ENCODE measurements around the gene MORC3.
A peak's percentile ranks its signal among the peaks of the same experiment; 100 is the strongest.
"Not testable (repeated sequence)": the region's sequence is repeated elsewhere in the genome, so short reads cannot be mapped to it uniquely, and the experiment has no call there.

The MORC3 gene

GRCh38 chr21:36385233-36386030 is 65.4 kb downstream of the MORC3 start, which contains the start of gene CHAF1B:
TSS of gene CHAF1B (plus strand) at chr21:36385392. CDS start at chr21:36386137, 745 bp downstream.
- DNase-seq = peak; percentile 85

GRCh38 chr21:36386031-36386642 is 66.1 kb downstream of the MORC3 start:
- DNase-seq = no peak

GRCh38 chr21:36388096-36388495 is 68.1 kb downstream of the MORC3 start:
- DNase-seq = no peak

- no peak for DNase-seq
These were observed 68.8 kb downstream of the MORC3 start for GRCh38 chr21:36388835-36389234.

- not testable (repeated sequence) for DNase-seq
These were observed 71.7 kb downstream of the MORC3 start for GRCh38 chr21:36391649-36392048.

- no peak for DNase-seq
These were observed 75.5 kb downstream of the MORC3 start for GRCh38 chr21:36395353-36396111.

GRCh38 chr21:36396325-36396724 is 76.3 kb downstream of the MORC3 start:
- DNase-seq = no peak

GRCh38 chr21:36396971-36397370 is 77.0 kb downstream of the MORC3 start:
- DNase-seq = no peak

- no peak for DNase-seq
These were observed 77.6 kb downstream of the MORC3 start for GRCh38 chr21:36397606-36398005.

GRCh38 chr21:36399736-36400135 is 79.7 kb downstream of the MORC3 start:
- DNase-seq = not testable (repeated sequence)

GRCh38 chr21:36400719-36401118 is 80.7 kb downstream of the MORC3 start:
- DNase-seq = no peak

GRCh38 chr21:36402339-36402738 is 82.3 kb downstream of the MORC3 start:
- DNase-seq = no peak

- DNase-seq = no peak
These were observed 83.7 kb downstream of the MORC3 start for GRCh38 chr21:36403713-36404112.

- DNase-seq = no peak
These were observed 88.6 kb downstream of the MORC3 start for GRCh38 chr21:36408568-36408967.

GRCh38 chr21:36411301-36411700 is 91.3 kb downstream of the MORC3 start:
- no peak for DNase-seq

- DNase-seq = no peak
These were observed 92.9 kb downstream of the MORC3 start for GRCh38 chr21:36412916-36413315.

- DNase-seq = no peak
These were observed 95.4 kb downstream of the MORC3 start for GRCh38 chr21:36415375-36415774.

- DNase-seq = no peak
These were observed 99.2 kb downstream of the MORC3 start for GRCh38 chr21:36419241-36419640.

GRCh38 chr21:36419996-36420395 is 100.0 kb downstream of the MORC3 start:
- DNase-seq = peak; percentile 88

GRCh38 chr21:36420571-36421339 is 100.8 kb downstream of the MORC3 start:
- no peak for DNase-seq

- DNase-seq = no peak
These were observed 102.5 kb downstream of the MORC3 start for GRCh38 chr21:36422279-36423098.

Measured in right hindlimb (tissue), 1 donor.